Measurements from ENCODE around the gene TLE2. TPM values are rescaled to one million over a fixed set of nuclear protein-coding genes. Genes with fewer than 3 reads are reported as not detected.

TLE2 gene
- total RNA-seq, 1 donor from 2014 or later, result 0.53 TPM

DNA sequence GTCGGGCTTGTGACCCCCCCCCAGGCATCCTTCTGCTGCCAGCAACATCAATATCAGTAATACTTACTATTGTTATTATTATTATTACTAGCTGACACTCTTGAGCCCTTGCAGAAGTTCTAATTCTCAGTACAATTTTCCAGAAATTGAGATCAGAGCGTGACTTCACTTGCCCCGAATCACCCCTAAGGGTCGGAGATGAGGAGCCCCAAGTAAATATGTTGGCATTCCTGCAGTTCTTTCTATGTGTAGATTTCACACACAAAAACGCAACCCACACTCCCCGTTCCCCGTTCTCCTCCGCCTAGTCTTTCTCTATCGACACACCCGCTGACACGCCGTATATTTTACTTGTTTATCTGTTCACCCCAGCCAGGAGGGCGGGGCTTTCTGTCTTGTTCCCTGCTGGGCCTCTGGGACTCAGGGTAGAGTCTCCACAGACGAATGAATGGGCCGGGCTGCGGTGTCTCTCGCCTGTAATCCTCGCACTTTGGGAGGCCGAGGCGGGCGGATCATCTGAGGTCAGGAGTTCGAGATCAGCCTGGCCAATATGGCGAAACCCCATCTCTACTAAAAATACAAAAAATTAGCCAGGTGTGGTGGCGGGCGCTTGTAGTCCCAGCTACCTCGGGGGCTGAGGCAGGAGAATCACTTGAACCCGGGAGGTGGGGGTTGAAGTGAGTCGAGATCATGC is 18.6 kb upstream of the TLE2 start:
- no peaks in the 10 kb centered on the region for H3K36me3 ChIP-seq (ENCODE audit: control insufficient read depth, insufficient read depth, low read length)
- TF ChIP-seq CTCF (IDR thresholded peaks at IDR 0.05; ENCODE audit: insufficient read depth, low read length, severe bottlenecking), result no peak
- FAIRE-seq, result no peak
- H3K4me3 ChIP-seq (ENCODE audit: low read depth, low read length), result peak overlapping the region; percentile 20
- DNase-seq (ENCODE audit: low read depth), result peak; percentile 56
- H3K27me3 ChIP-seq (ENCODE audit: control insufficient read depth, insufficient read depth, low read length), result no peaks in the 10 kb centered on the region

DNA sequence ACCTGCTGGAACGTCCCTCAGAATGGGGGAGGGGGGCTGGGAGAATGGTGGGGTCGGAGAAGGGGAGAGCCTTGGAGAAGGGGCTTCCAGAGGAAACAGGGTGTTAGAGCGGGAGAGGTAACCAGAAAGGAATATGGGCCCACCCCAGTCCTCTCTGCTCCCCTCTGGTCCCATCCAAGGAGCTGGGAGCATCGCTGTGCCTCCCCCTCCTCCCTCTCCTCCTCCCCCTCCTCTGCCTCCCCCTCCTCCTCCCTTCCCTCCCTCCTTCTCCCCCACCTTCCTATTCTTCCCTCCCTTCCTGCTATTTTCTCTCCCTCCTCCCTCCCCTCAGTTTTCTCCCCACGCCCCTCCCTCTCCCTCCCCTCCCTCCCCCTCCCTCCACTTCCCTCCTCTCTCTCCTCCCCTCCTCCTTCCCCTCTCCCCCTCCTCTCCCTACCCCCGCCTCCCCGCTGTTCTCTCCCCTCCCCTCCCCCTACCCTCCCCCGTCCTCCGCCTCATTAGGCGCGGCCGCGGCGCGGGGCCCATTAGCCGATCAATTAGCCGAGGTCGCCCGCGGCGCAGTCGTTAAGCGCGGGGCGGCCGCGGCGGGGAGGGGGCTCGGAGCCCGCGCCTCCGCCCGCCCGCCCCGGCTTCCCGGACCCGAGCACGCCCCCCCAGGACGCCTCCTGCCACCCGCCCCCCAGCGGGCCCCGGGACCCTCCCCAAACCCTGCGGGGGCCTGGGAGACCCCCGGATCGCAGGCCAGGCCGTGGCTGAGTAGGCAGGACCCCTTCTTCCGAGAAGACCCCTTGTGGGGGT is 17.8 kb upstream of the TLE2 start:
- no peak for FAIRE-seq
- DNase-seq (ENCODE audit: low read depth), result no peak
- no peaks in the 10 kb centered on the region for H3K36me3 ChIP-seq (ENCODE audit: control insufficient read depth, insufficient read depth, low read length)
- no peak overlapping the region for H3K4me3 ChIP-seq (ENCODE audit: low read depth, low read length)
- TF ChIP-seq CTCF (IDR thresholded peaks at IDR 0.05; ENCODE audit: insufficient read depth, low read length, severe bottlenecking), result no peak
- no peaks in the 10 kb centered on the region for H3K27me3 ChIP-seq (ENCODE audit: control insufficient read depth, insufficient read depth, low read length)

DNA sequence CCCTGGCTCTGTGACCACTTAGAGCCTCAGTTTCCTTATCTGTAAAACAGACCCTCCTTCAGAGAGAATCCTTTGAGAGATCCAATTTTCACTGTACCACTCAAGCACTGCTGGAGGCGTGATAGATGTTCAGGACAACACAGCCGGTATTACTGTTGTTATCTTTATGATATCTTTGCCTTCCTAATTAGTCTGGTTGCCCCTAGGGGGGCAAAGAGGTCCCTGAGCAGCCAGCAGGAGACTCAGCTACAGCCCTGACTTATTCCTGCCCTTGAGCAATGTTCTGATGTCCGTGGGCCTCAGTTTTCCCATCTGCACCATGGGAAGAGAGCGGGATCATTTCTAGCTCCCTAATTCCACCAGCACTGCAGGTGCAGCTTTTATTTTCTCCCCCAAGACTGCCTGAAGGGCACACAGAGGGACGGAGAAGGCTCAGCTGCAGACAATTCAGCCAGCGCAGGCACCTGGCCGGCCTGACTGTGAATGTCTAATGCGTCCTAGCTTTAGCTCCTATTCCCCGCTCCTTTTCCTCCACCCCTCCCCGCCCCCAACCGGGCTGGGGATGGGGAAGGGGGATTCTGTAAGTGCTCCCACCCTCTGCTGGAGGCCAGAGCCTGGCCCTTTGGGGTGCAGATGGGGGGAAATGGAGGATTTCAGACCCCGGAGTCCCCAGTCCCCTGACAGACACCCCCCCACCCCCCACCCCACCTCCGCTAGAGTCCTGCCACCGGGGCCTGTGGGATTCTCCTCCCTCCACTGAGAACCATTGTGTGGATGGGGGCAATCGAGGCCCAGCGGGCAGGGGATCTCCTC is 17.0 kb upstream of the TLE2 start:
- Histone ChIP-seq H3K27me3 (ENCODE audit: control insufficient read depth, insufficient read depth, low read length) (no peaks in the 10 kb centered on the region), H3K4me3 (ENCODE audit: low read depth, low read length) (no peak overlapping the region), H3K36me3 (ENCODE audit: control insufficient read depth, insufficient read depth, low read length) (no peaks in the 10 kb centered on the region)
- DNase-seq (ENCODE audit: low read depth) (no peak), FAIRE-seq (no peak)
- no peak for TF ChIP-seq CTCF (IDR thresholded peaks at IDR 0.05; ENCODE audit: insufficient read depth, low read length, severe bottlenecking)

GRCh38 chr19:3045191-3045590 is 16.1 kb upstream of the TLE2 start:
- DNase-seq (ENCODE audit: low read depth), result no peak
- Histone ChIP-seq H3K4me3 (ENCODE audit: low read depth, low read length) (no peak overlapping the region), H3K27me3 (ENCODE audit: control insufficient read depth, insufficient read depth, low read length) (no peaks in the 10 kb centered on the region), H3K36me3 (ENCODE audit: control insufficient read depth, insufficient read depth, low read length) (no peaks in the 10 kb centered on the region)
- FAIRE-seq, result no peak
- no peak for TF ChIP-seq CTCF (IDR thresholded peaks at IDR 0.05; ENCODE audit: insufficient read depth, low read length, severe bottlenecking)

- no peak for FAIRE-seq
- no peak for DNase-seq (ENCODE audit: low read depth)
- H3K27me3 ChIP-seq (ENCODE audit: control insufficient read depth, insufficient read depth, low read length), result no peaks in the 10 kb centered on the region
- no peak overlapping the region for H3K4me3 ChIP-seq (ENCODE audit: low read depth, low read length)
- no peak for TF ChIP-seq CTCF (IDR thresholded peaks at IDR 0.05; ENCODE audit: insufficient read depth, low read length, severe bottlenecking)
- H3K36me3 ChIP-seq (ENCODE audit: control insufficient read depth, insufficient read depth, low read length), result no peaks in the 10 kb centered on the region
These were observed 13.7 kb upstream of the TLE2 start for GRCh38 chr19:3042621-3043267.

All from bronchial epithelial cell (primary cell).